GM21390 (cell line): ENCODE data around the gene NDUFA3.
A peak's percentile ranks its signal among the peaks of the same experiment; 100 is the strongest.
"Not testable (repeated sequence)": the region's sequence is repeated elsewhere in the genome, so short reads cannot be mapped to it uniquely, and the experiment has no call there.

Source experiments
- ATAC-seq: cut with Tn5 transposase; IDR thresholded peaks from one replicate; pipeline ENCODE4 v1.9.1; 2021; ENCODE audit not compliant: unreplicated experiment

The NDUFA3 gene

GRCh38 chr19:54102421-54103169 is at the start of gene NDUFA3:
TSS of gene NDUFA3 (plus strand) at chr19:54102855. CDS start at chr19:54102879, 24 bp downstream.
- ATAC-seq: peak; percentile 95

GRCh38 chr19:54062643-54063042 is 40.0 kb upstream of the NDUFA3 start:
- no peak for ATAC-seq

GRCh38 chr19:54063350-54064116 is 39.1 kb upstream of the NDUFA3 start, which contains the start of gene VSTM1:
TSS of gene VSTM1 (minus strand) at chr19:54063897. CDS start at chr19:54063777, 120 bp downstream.
- ATAC-seq: no peak

- no peak for ATAC-seq
Observed at GRCh38 chr19:54069470-54069869, 33.2 kb upstream of the NDUFA3 start.

GRCh38 chr19:54073829-54074228 is 28.8 kb upstream of the NDUFA3 start:
- ATAC-seq: no peak

GRCh38 chr19:54074851-54075250 is 27.8 kb upstream of the NDUFA3 start:
- no peak for ATAC-seq

GRCh38 chr19:54077334-54077733 is 25.3 kb upstream of the NDUFA3 start:
- no peak for ATAC-seq

GRCh38 chr19:54081032-54081431 is 21.6 kb upstream of the NDUFA3 start, which contains the start of gene TARM1:
TSS of gene TARM1 (minus strand) at chr19:54081365. CDS start at chr19:54081340, 25 bp downstream.
- no peak for ATAC-seq

- ATAC-seq: no peak
Observed at GRCh38 chr19:54084410-54084809, 18.2 kb upstream of the NDUFA3 start.

- ATAC-seq: no peak
Observed at GRCh38 chr19:54094426-54095000, 8.1 kb upstream of the NDUFA3 start.

GRCh38 chr19:54095136-54095858 is 7.4 kb upstream of the NDUFA3 start:
- no peak for ATAC-seq

GRCh38 chr19:54095859-54096616 is 6.6 kb upstream of the NDUFA3 start:
- ATAC-seq: not testable (repeated sequence)

GRCh38 chr19:54096617-54097106 is 6.0 kb upstream of the NDUFA3 start:
- ATAC-seq: no peak

GRCh38 chr19:54099190-54099902 is 3.3 kb upstream of the NDUFA3 start:
- no peak for ATAC-seq

GRCh38 chr19:54099903-54100255 is 2.8 kb upstream of the NDUFA3 start:
- ATAC-seq: not testable (repeated sequence)

GRCh38 chr19:54100561-54100960 is 2.1 kb upstream of the NDUFA3 start, which contains the start of gene OSCAR:
TSS of gene OSCAR (minus strand) at chr19:54100803. CDS start at chr19:54100792, 11 bp downstream.
- ATAC-seq: no peak

GRCh38 chr19:54104998-54105715 is 2.5 kb downstream of the NDUFA3 start:
- ATAC-seq: no peak

- ATAC-seq: no peak
Observed at GRCh38 chr19:54105796-54106195, 3.1 kb downstream of the NDUFA3 start.

GRCh38 chr19:54106716-54107115 is 4.1 kb downstream of the NDUFA3 start:
- ATAC-seq: no peak
